ENCODE measurements around the gene CCDC66. TPM values are rescaled to one million over a fixed set of nuclear protein-coding genes. Genes with fewer than 3 reads are reported as not detected.

CCDC66 gene
- polyA plus RNA-seq, 1 donor from 2014 or later, result 80.3 TPM

- H3K36me3 ChIP-seq (ENCODE audit: insufficient read depth, low read length), result no peaks in the 10 kb centered on the region
- no peaks in the 10 kb centered on the region for H3K27me3 ChIP-seq (ENCODE audit: insufficient read depth, low read depth, low read length)
- no peak overlapping the region for H3K27ac ChIP-seq (ENCODE audit: low read length)
- TF ChIP-seq MXI1 (conservative IDR thresholded peaks at IDR 0.05; ENCODE audit: poor library complexity, severe bottlenecking), result no peak
- no peak for TF ChIP-seq POLR2AphosphoS5 (IDR thresholded peaks at IDR 0.05)
- no peak for TF ChIP-seq EZH2 (IDR thresholded peaks at IDR 0.05; ENCODE audit: borderline replicate concordance, insufficient read depth, low read length, poor library complexity, severe bottlenecking)
- no peak for TF ChIP-seq REST (IDR thresholded peaks at IDR 0.05; ENCODE audit: borderline replicate concordance)
- no peak for TF ChIP-seq SMC3 (conservative IDR thresholded peaks at IDR 0.05; ENCODE audit: poor library complexity)
- TF ChIP-seq EP300 (conservative IDR thresholded peaks at IDR 0.05; ENCODE audit: poor library complexity, severe bottlenecking), result no peak
- TF ChIP-seq TAF1 (IDR thresholded peaks at IDR 0.05; ENCODE audit: low read depth), result no peak
- no peak for TF ChIP-seq CTCF (IDR thresholded peaks at IDR 0.05; ENCODE audit: poor library complexity, severe bottlenecking)
- TF ChIP-seq RAD21 (conservative IDR thresholded peaks at IDR 0.05), result no peak
- no peaks in the 10 kb centered on the region for H3K79me2 ChIP-seq (replicated peaks; ENCODE audit: insufficient read depth, low read length)
- no peak overlapping the region for H2AFZ ChIP-seq (ENCODE audit: low read depth, low read length)
- H3F3A ChIP-seq (ENCODE audit: insufficient read depth, low read length, poor library complexity, severe bottlenecking), result no peaks in the 10 kb centered on the region
- H3K9me2 ChIP-seq (ENCODE audit: insufficient read depth, low read length), result no peaks in the 10 kb centered on the region
- no peak overlapping the region for H3K4me2 ChIP-seq (ENCODE audit: low read length)
- no peak overlapping the region for H3K4me3 ChIP-seq (ENCODE audit: low read length)
- no peak overlapping the region for H3K9ac ChIP-seq (ENCODE audit: low read length)
- no peaks in the 10 kb centered on the region for H4K20me1 ChIP-seq (ENCODE audit: insufficient read depth)
- no peaks in the 10 kb centered on the region for H3K9me3 ChIP-seq (ENCODE audit: low read length)
Observed at GRCh38 chr3:56612146-56612545, 55.2 kb downstream of the CCDC66 start.

- no peaks in the 10 kb centered on the region for H4K20me1 ChIP-seq (ENCODE audit: insufficient read depth)
- H3K9ac ChIP-seq (ENCODE audit: low read length), result no peak overlapping the region
- no peak overlapping the region for H2AFZ ChIP-seq (ENCODE audit: low read depth, low read length)
- H3K27me3 ChIP-seq (ENCODE audit: insufficient read depth, low read depth, low read length), result no peaks in the 10 kb centered on the region
- H3K79me2 ChIP-seq (replicated peaks; ENCODE audit: insufficient read depth, low read length), result no peaks in the 10 kb centered on the region
- no peaks in the 10 kb centered on the region for H3K36me3 ChIP-seq (ENCODE audit: insufficient read depth, low read length)
- H3F3A ChIP-seq (ENCODE audit: insufficient read depth, low read length, poor library complexity, severe bottlenecking), result no peaks in the 10 kb centered on the region
- H3K27ac ChIP-seq (ENCODE audit: low read length), result no peak overlapping the region
- H3K9me2 ChIP-seq (ENCODE audit: insufficient read depth, low read length), result no peaks in the 10 kb centered on the region
- no peaks in the 10 kb centered on the region for H3K9me3 ChIP-seq (ENCODE audit: low read length)
- TF ChIP-seq POLR2AphosphoS5 (IDR thresholded peaks at IDR 0.05), result no peak
- no peak for TF ChIP-seq CTCF (IDR thresholded peaks at IDR 0.05; ENCODE audit: poor library complexity, severe bottlenecking)
- no peak for TF ChIP-seq RAD21 (conservative IDR thresholded peaks at IDR 0.05)
- TF ChIP-seq EP300 (conservative IDR thresholded peaks at IDR 0.05; ENCODE audit: poor library complexity, severe bottlenecking), result no peak
- no peak for TF ChIP-seq EZH2 (IDR thresholded peaks at IDR 0.05; ENCODE audit: borderline replicate concordance, insufficient read depth, low read length, poor library complexity, severe bottlenecking)
- TF ChIP-seq TAF1 (IDR thresholded peaks at IDR 0.05; ENCODE audit: low read depth), result no peak
- TF ChIP-seq REST (IDR thresholded peaks at IDR 0.05; ENCODE audit: borderline replicate concordance), result no peak
- no peak for TF ChIP-seq SMC3 (conservative IDR thresholded peaks at IDR 0.05; ENCODE audit: poor library complexity)
- TF ChIP-seq MXI1 (conservative IDR thresholded peaks at IDR 0.05; ENCODE audit: poor library complexity, severe bottlenecking), result no peak
- no peak overlapping the region for H3K4me3 ChIP-seq (ENCODE audit: low read length)
- no peak overlapping the region for H3K4me2 ChIP-seq (ENCODE audit: low read length)
Observed at GRCh38 chr3:56613016-56613415, 56.0 kb downstream of the CCDC66 start.

All from neural cell (in vitro differentiated cells).